Gastrocnemius medialis (tissue), 4 donors: ENCODE measurements around the gene SERPINE1.

Experiments
- CTCF ChIP-seq, 5 experiments: fragments of 450-650 bp in 3 of 5; fragments of 200-600 bp in 2 of 5; sonication (generic) in 2 of 5; IDR thresholded peaks in 4 of 5; conservative IDR thresholded peaks in 1 of 5; 1 replicate in 4 of 5; 2 replicates in 1 of 5; pipeline ENCODE4 v1.5.1; 2016 to 2019; ENCODE audit warnings: antibody characterized with exemption in 5 of 5, mild to moderate bottlenecking in 3 of 5, moderate library complexity in 3 of 5
- POLR2A ChIP-seq, 2 donors: fragments of 450-650 bp; IDR thresholded peaks; one replicate each; pipeline ENCODE4 v1.6.1; 2017; ENCODE audit warnings: antibody characterized with exemption in 2 of 2, mild to moderate bottlenecking in 2 of 2, moderate library complexity in 2 of 2

- TF ChIP-seq POLR2A (IDR thresholded peaks at IDR 0.05) (no peak), CTCF (IDR thresholded peaks at IDR 0.05 in 4 of 5, conservative IDR thresholded peaks at IDR 0.05 in 1 of 5) (no peak)
Measured at GRCh38 chr7:101186844-101187428, 60.0 kb downstream of the SERPINE1 start.
